ENCODE measurements around the gene KRTAP4-8. TPM values are rescaled to one million over a fixed set of nuclear protein-coding genes. Genes with fewer than 3 reads are reported as not detected.
"Not testable (repeated sequence)": the region's sequence is repeated elsewhere in the genome, so short reads cannot be mapped to it uniquely, and the experiment has no call there.

Gene KRTAP4-8
- not detected in 2 replicates for total RNA-seq

- no peak for DNase-seq (ENCODE audit: low read depth in 2 of 2)
These were observed at the start of gene KRTAP4-8 for GRCh38 chr17:41098042-41098441. Gene KRTAP4-8, minus strand, starts transcription at chr17:41098142. Its CDS starts 58 bp downstream, at chr17:41098084.

- no peak for DNase-seq (ENCODE audit: low read depth in 2 of 2)
These were observed 47.3 kb upstream of the KRTAP4-8 start for GRCh38 chr17:41145261-41145660.

- no peak for DNase-seq (ENCODE audit: low read depth in 2 of 2)
These were observed 46.9 kb upstream of the KRTAP4-8 start for GRCh38 chr17:41144846-41145245.

GRCh38 chr17:41141361-41141760 is 43.4 kb upstream of the KRTAP4-8 start:
- DNase-seq (ENCODE audit: low read depth in 2 of 2): no peak

- DNase-seq (ENCODE audit: low read depth in 2 of 2): peak in 1 of 2 donors; percentile 48
These were observed 42.6 kb upstream of the KRTAP4-8 start, which contains the start of gene KRTAP4-6 for GRCh38 chr17:41140360-41141131. Gene KRTAP4-6, minus strand, starts transcription at chr17:41140544. Its CDS starts 57 bp downstream, at chr17:41140487.

GRCh38 chr17:41139865-41140264 is 41.9 kb upstream of the KRTAP4-8 start:
- DNase-seq (ENCODE audit: low read depth in 2 of 2): not testable (repeated sequence)

GRCh38 chr17:41133880-41134735 is 36.2 kb upstream of the KRTAP4-8 start:
- no peak for DNase-seq (ENCODE audit: low read depth in 2 of 2)

- no peak for DNase-seq (ENCODE audit: low read depth in 2 of 2)
These were observed 34.0 kb upstream of the KRTAP4-8 start for GRCh38 chr17:41131979-41132378.

- DNase-seq (ENCODE audit: low read depth in 2 of 2): no peak
These were observed 29.4 kb upstream of the KRTAP4-8 start for GRCh38 chr17:41127371-41127770.

GRCh38 chr17:41126412-41126811 is 28.5 kb upstream of the KRTAP4-8 start:
- DNase-seq (ENCODE audit: low read depth in 2 of 2): no peak

GRCh38 chr17:41125064-41125463 is 27.1 kb upstream of the KRTAP4-8 start:
- no peak for DNase-seq (ENCODE audit: low read depth in 2 of 2)

- DNase-seq (ENCODE audit: low read depth in 2 of 2): not testable (repeated sequence)
These were observed 26.0 kb upstream of the KRTAP4-8 start, which contains the start of gene KRTAP4-12 for GRCh38 chr17:41123991-41124371. Gene KRTAP4-12, minus strand, starts transcription at chr17:41124182. Its CDS starts 60 bp downstream, at chr17:41124122.

GRCh38 chr17:41123292-41123990 is 25.5 kb upstream of the KRTAP4-8 start:
- not testable (repeated sequence) for DNase-seq (ENCODE audit: low read depth in 2 of 2)

- DNase-seq (ENCODE audit: low read depth in 2 of 2): no peak
These were observed 23.8 kb upstream of the KRTAP4-8 start for GRCh38 chr17:41121742-41122141.

- DNase-seq (ENCODE audit: low read depth in 2 of 2): peak; percentile 36 to 72
These were observed 22.1 kb upstream of the KRTAP4-8 start for GRCh38 chr17:41119696-41120690.

- no peak for DNase-seq (ENCODE audit: low read depth in 2 of 2)
These were observed 20.8 kb upstream of the KRTAP4-8 start for GRCh38 chr17:41118721-41119120.

GRCh38 chr17:41117846-41118386 is 20.0 kb upstream of the KRTAP4-8 start, which contains the start of gene KRTAP4-11:
Gene KRTAP4-11, minus strand, starts transcription at chr17:41118373. Its CDS starts 58 bp downstream, at chr17:41118315.
- DNase-seq (ENCODE audit: low read depth in 2 of 2): not testable (repeated sequence)

GRCh38 chr17:41116297-41116696 is 18.4 kb upstream of the KRTAP4-8 start:
- no peak for DNase-seq (ENCODE audit: low read depth in 2 of 2)

GRCh38 chr17:41111151-41111885 is 13.4 kb upstream of the KRTAP4-8 start:
- DNase-seq (ENCODE audit: low read depth in 2 of 2): no peak
